ENCODE measurements around the gene DCPS. TPM values are rescaled to one million over a fixed set of nuclear protein-coding genes. Genes with fewer than 3 reads are reported as not detected.
"Not testable (repeated sequence)": the region's sequence is repeated elsewhere in the genome, so short reads cannot be mapped to it uniquely, and the experiment has no call there.

DCPS gene
- polyA plus RNA-seq, 4 donors, result 12.2 to 23.3 (median 16.4) TPM

GRCh38 chr11:126385991-126386728 is 82.3 kb downstream of the DCPS start:
- no peak overlapping the region for H3K4me3 ChIP-seq (ENCODE audit: low read depth in 1 of 3, low read length in 3 of 3)
- FAIRE-seq (no peak), DNase-seq (no peak)
- H3K36me3 ChIP-seq (ENCODE audit: control insufficient read depth in 3 of 3, insufficient read depth in 2 of 3, low read depth in 1 of 3, low read length in 3 of 3), result peaks cover 0 to 6% (median 0%) of the 10 kb centered on the region in 3 donors
- H3K9me3 ChIP-seq (ENCODE audit: control insufficient read depth in 2 of 2, insufficient read depth in 1 of 2, low read depth in 1 of 2, low read length in 1 of 2), result no peaks in the 10 kb centered on the region
- 68 to 76% (median 70%) methylated on average over 8 of the region's 8 CpGs for WGBS, 3 donors
- H3K27ac ChIP-seq (ENCODE audit: low read depth in 1 of 3, low read length in 2 of 3), result no peak overlapping the region
- H3K4me1 ChIP-seq (ENCODE audit: control insufficient read depth in 3 of 3, insufficient read depth in 2 of 3, low read depth in 1 of 3, low read length in 2 of 3), result no peaks in the 10 kb centered on the region
- no peaks in the 10 kb centered on the region for H3K27me3 ChIP-seq (ENCODE audit: control insufficient read depth in 3 of 3, insufficient read depth in 3 of 3, low read length in 3 of 3)

GRCh38 chr11:126386729-126387071 is 82.8 kb downstream of the DCPS start:
- not testable (repeated sequence) for DNase-seq; H3K4me1 ChIP-seq (ENCODE audit: control insufficient read depth in 3 of 3, insufficient read depth in 2 of 3, low read depth in 1 of 3, low read length in 2 of 3); H3K4me3 ChIP-seq (ENCODE audit: low read depth in 1 of 3, low read length in 3 of 3); H3K27me3 ChIP-seq (ENCODE audit: control insufficient read depth in 3 of 3, insufficient read depth in 3 of 3, low read length in 3 of 3); H3K36me3 ChIP-seq (ENCODE audit: control insufficient read depth in 3 of 3, insufficient read depth in 2 of 3, low read depth in 1 of 3, low read length in 3 of 3); FAIRE-seq; H3K27ac ChIP-seq (ENCODE audit: low read depth in 1 of 3, low read length in 2 of 3); H3K9me3 ChIP-seq (ENCODE audit: control insufficient read depth in 2 of 2, insufficient read depth in 1 of 2, low read depth in 1 of 2, low read length in 1 of 2)
- 37 to 38% (median 38%) methylated on average over 4 to 5 of the region's 5 CpGs for WGBS, 3 donors

GRCh38 chr11:126387857-126388256 is 84.0 kb downstream of the DCPS start:
- Histone ChIP-seq H3K27me3 (ENCODE audit: control insufficient read depth in 3 of 3, insufficient read depth in 3 of 3, low read length in 3 of 3) (no peaks in the 10 kb centered on the region), H3K9me3 (ENCODE audit: control insufficient read depth in 2 of 2, insufficient read depth in 1 of 2, low read depth in 1 of 2, low read length in 1 of 2) (no peaks in the 10 kb centered on the region), H3K27ac (ENCODE audit: low read depth in 1 of 3, low read length in 2 of 3) (no peak overlapping the region), H3K4me1 (ENCODE audit: control insufficient read depth in 3 of 3, insufficient read depth in 2 of 3, low read depth in 1 of 3, low read length in 2 of 3) (no peaks in the 10 kb centered on the region), H3K4me3 (ENCODE audit: low read depth in 1 of 3, low read length in 3 of 3) (no peak overlapping the region), H3K36me3 (ENCODE audit: control insufficient read depth in 3 of 3, insufficient read depth in 2 of 3, low read depth in 1 of 3, low read length in 3 of 3) (peaks cover 0 to 6% (median 0%) of the 10 kb centered on the region in 3 donors)
- 77 to 79% (median 78%) methylated on average over 5 of the region's 5 CpGs for WGBS, 3 donors
- FAIRE-seq (no peak), DNase-seq (no peak)

GRCh38 chr11:126390272-126390867 is 86.5 kb downstream of the DCPS start:
- H3K36me3 ChIP-seq (ENCODE audit: control insufficient read depth in 3 of 3, insufficient read depth in 2 of 3, low read depth in 1 of 3, low read length in 3 of 3), result peaks cover 0 to 3% (median 0%) of the 10 kb centered on the region in 3 donors
- no peak for FAIRE-seq
- WGBS, 3 donors, result 56 to 62% (median 58%) methylated on average over 5 of the region's 5 CpGs

GRCh38 chr11:126391286-126391954 is 87.6 kb downstream of the DCPS start:
- H3K36me3 ChIP-seq (ENCODE audit: control insufficient read depth in 3 of 3, insufficient read depth in 2 of 3, low read depth in 1 of 3, low read length in 3 of 3), result peaks cover 0 to 3% (median 0%) of the 10 kb centered on the region in 3 donors
- no peaks in the 10 kb centered on the region for H3K27me3 ChIP-seq (ENCODE audit: control insufficient read depth in 3 of 3, insufficient read depth in 3 of 3, low read length in 3 of 3)
- H3K27ac ChIP-seq (ENCODE audit: low read depth in 1 of 3, low read length in 2 of 3), result peak overlapping the region in 1 of 3 donors; percentile 14
- H3K4me3 ChIP-seq (ENCODE audit: low read depth in 1 of 3, low read length in 3 of 3), result no peak overlapping the region
- WGBS, 3 donors, result 69 to 75% (median 70%) methylated on average over 7 of the region's 7 CpGs
- H3K4me1 ChIP-seq (ENCODE audit: control insufficient read depth in 3 of 3, insufficient read depth in 2 of 3, low read depth in 1 of 3, low read length in 2 of 3), result no peaks in the 10 kb centered on the region
- no peaks in the 10 kb centered on the region for H3K9me3 ChIP-seq (ENCODE audit: control insufficient read depth in 2 of 2, insufficient read depth in 1 of 2, low read depth in 1 of 2, low read length in 1 of 2)
- FAIRE-seq (no peak), DNase-seq (no peak)

More at GRCh38 chr11:126390272-126390867, 86.5 kb downstream of the DCPS start:
- no peak overlapping the region for H3K4me3 ChIP-seq (ENCODE audit: low read depth in 1 of 3, low read length in 3 of 3)
- no peak overlapping the region for H3K27ac ChIP-seq (ENCODE audit: low read depth in 1 of 3, low read length in 2 of 3)
- H3K27me3 ChIP-seq (ENCODE audit: control insufficient read depth in 3 of 3, insufficient read depth in 3 of 3, low read length in 3 of 3), result no peaks in the 10 kb centered on the region
- no peak for DNase-seq
- H3K4me1 ChIP-seq (ENCODE audit: control insufficient read depth in 3 of 3, insufficient read depth in 2 of 3, low read depth in 1 of 3, low read length in 2 of 3), result no peaks in the 10 kb centered on the region
- H3K9me3 ChIP-seq (ENCODE audit: control insufficient read depth in 2 of 2, insufficient read depth in 1 of 2, low read depth in 1 of 2, low read length in 1 of 2), result no peaks in the 10 kb centered on the region

GRCh38 chr11:126391970-126392632 is 88.2 kb downstream of the DCPS start:
- peaks cover 0 to 3% (median 0%) of the 10 kb centered on the region in 3 donors for H3K36me3 ChIP-seq (ENCODE audit: control insufficient read depth in 3 of 3, insufficient read depth in 2 of 3, low read depth in 1 of 3, low read length in 3 of 3)
- DNase-seq, result peak in 1 of 2 donors; percentile 15
- no peak for FAIRE-seq
- H3K4me3 ChIP-seq (ENCODE audit: low read depth in 1 of 3, low read length in 3 of 3), result no peak overlapping the region
- H3K9me3 ChIP-seq (ENCODE audit: control insufficient read depth in 2 of 2, insufficient read depth in 1 of 2, low read depth in 1 of 2, low read length in 1 of 2), result no peaks in the 10 kb centered on the region
- no peaks in the 10 kb centered on the region for H3K27me3 ChIP-seq (ENCODE audit: control insufficient read depth in 3 of 3, insufficient read depth in 3 of 3, low read length in 3 of 3)
- peak overlapping the region in 1 of 3 donors; percentile 1 for H3K27ac ChIP-seq (ENCODE audit: low read depth in 1 of 3, low read length in 2 of 3)
- 58 to 80% (median 67%) methylated on average over 8 of the region's 8 CpGs for WGBS, 3 donors
- no peaks in the 10 kb centered on the region for H3K4me1 ChIP-seq (ENCODE audit: control insufficient read depth in 3 of 3, insufficient read depth in 2 of 3, low read depth in 1 of 3, low read length in 2 of 3)

GRCh38 chr11:126392633-126393013 is 88.8 kb downstream of the DCPS start:
- Histone ChIP-seq H3K27ac (ENCODE audit: low read depth in 1 of 3, low read length in 2 of 3) (peak overlapping the region in 1 of 3 donors; percentile 29), H3K4me1 (ENCODE audit: control insufficient read depth in 3 of 3, insufficient read depth in 2 of 3, low read depth in 1 of 3, low read length in 2 of 3) (no peaks in the 10 kb centered on the region), H3K4me3 (ENCODE audit: low read depth in 1 of 3, low read length in 3 of 3) (no peak overlapping the region), H3K27me3 (ENCODE audit: control insufficient read depth in 3 of 3, insufficient read depth in 3 of 3, low read length in 3 of 3) (no peaks in the 10 kb centered on the region), H3K9me3 (ENCODE audit: control insufficient read depth in 2 of 2, insufficient read depth in 1 of 2, low read depth in 1 of 2, low read length in 1 of 2) (no peaks in the 10 kb centered on the region), H3K36me3 (ENCODE audit: control insufficient read depth in 3 of 3, insufficient read depth in 2 of 3, low read depth in 1 of 3, low read length in 3 of 3) (peaks cover 0 to 5% (median 0%) of the 10 kb centered on the region in 3 donors)
- 33 to 83% (median 59%) methylated on average over 4 of the region's 4 CpGs for WGBS, 3 donors
- DNase-seq (no peak), FAIRE-seq (no peak)

- no peaks in the 10 kb centered on the region for H3K4me1 ChIP-seq (ENCODE audit: control insufficient read depth in 3 of 3, insufficient read depth in 2 of 3, low read depth in 1 of 3, low read length in 2 of 3)
- no peaks in the 10 kb centered on the region for H3K9me3 ChIP-seq (ENCODE audit: control insufficient read depth in 2 of 2, insufficient read depth in 1 of 2, low read depth in 1 of 2, low read length in 1 of 2)
- FAIRE-seq (no peak), DNase-seq (no peak)
- 75 to 83% (median 78%) methylated on average over 5 of the region's 5 CpGs for WGBS, 3 donors
- H3K36me3 ChIP-seq (ENCODE audit: control insufficient read depth in 3 of 3, insufficient read depth in 2 of 3, low read depth in 1 of 3, low read length in 3 of 3), result peaks cover 0 to 5% (median 0%) of the 10 kb centered on the region in 3 donors
- no peak overlapping the region for H3K4me3 ChIP-seq (ENCODE audit: low read depth in 1 of 3, low read length in 3 of 3)
- peak overlapping the region in 1 of 3 donors; percentile 29 for H3K27ac ChIP-seq (ENCODE audit: low read depth in 1 of 3, low read length in 2 of 3)
- no peaks in the 10 kb centered on the region for H3K27me3 ChIP-seq (ENCODE audit: control insufficient read depth in 3 of 3, insufficient read depth in 3 of 3, low read length in 3 of 3)
These were observed 89.3 kb downstream of the DCPS start for GRCh38 chr11:126393143-126393542.

Data from small intestine (tissue), 7 donors.